ENCODE data around the gene CERK.

CERK gene

GRCh38 chr22:46664301-46664855, 73.7 kb downstream of the CERK start:
- H3K36me3 ChIP-seq (ENCODE audit: control insufficient read depth, insufficient read depth, low read length) = no peaks in the 10 kb centered on the region

GRCh38 chr22:46663436-46664100, 74.5 kb downstream of the CERK start:
- Histone ChIP-seq H3K9me3 (ENCODE audit: control insufficient read depth, low read length) (no peaks in the 10 kb centered on the region), H3K27me3 (ENCODE audit: control insufficient read depth, insufficient read depth, low read length, poor library complexity, severe bottlenecking) (no peaks in the 10 kb centered on the region), H3K4me1 (ENCODE audit: control insufficient read depth, insufficient read depth, low read length) (no peaks in the 10 kb centered on the region), H3K4me3 (ENCODE audit: insufficient read depth, low read depth, low read length) (no peak overlapping the region), H3K27ac (ENCODE audit: insufficient read depth, low read depth, low read length, poor library complexity, severe bottlenecking) (no peak overlapping the region), H3K36me3 (ENCODE audit: control insufficient read depth, insufficient read depth, low read length) (no peaks in the 10 kb centered on the region)
- WGBS, 2 experiments = 94% methylated on average over 28 of the region's 28 CpGs

More at GRCh38 chr22:46664301-46664855, 73.7 kb downstream of the CERK start:
- H3K4me1 ChIP-seq (ENCODE audit: control insufficient read depth, insufficient read depth, low read length) = no peaks in the 10 kb centered on the region
- no peak overlapping the region for H3K4me3 ChIP-seq (ENCODE audit: insufficient read depth, low read depth, low read length)
- H3K27ac ChIP-seq (ENCODE audit: insufficient read depth, low read depth, low read length, poor library complexity, severe bottlenecking) = no peak overlapping the region
- no peaks in the 10 kb centered on the region for H3K9me3 ChIP-seq (ENCODE audit: control insufficient read depth, low read length)
- WGBS, 2 experiments = 94 to 97% methylated on average over 13 of the region's 13 CpGs
- no peaks in the 10 kb centered on the region for H3K27me3 ChIP-seq (ENCODE audit: control insufficient read depth, insufficient read depth, low read length, poor library complexity, severe bottlenecking)

GRCh38 chr22:46663001-46663400, 75.1 kb downstream of the CERK start:
- Histone ChIP-seq H3K27ac (ENCODE audit: insufficient read depth, low read depth, low read length, poor library complexity, severe bottlenecking) (no peak overlapping the region), H3K36me3 (ENCODE audit: control insufficient read depth, insufficient read depth, low read length) (no peaks in the 10 kb centered on the region), H3K9me3 (ENCODE audit: control insufficient read depth, low read length) (no peaks in the 10 kb centered on the region), H3K4me3 (ENCODE audit: insufficient read depth, low read depth, low read length) (no peak overlapping the region), H3K4me1 (ENCODE audit: control insufficient read depth, insufficient read depth, low read length) (no peaks in the 10 kb centered on the region), H3K27me3 (ENCODE audit: control insufficient read depth, insufficient read depth, low read length, poor library complexity, severe bottlenecking) (no peaks in the 10 kb centered on the region)
- 89 to 91% methylated on average over 26 of the region's 26 CpGs for WGBS, 2 experiments

GRCh38 chr22:46662226-46662625, 75.8 kb downstream of the CERK start:
- Histone ChIP-seq H3K4me3 (ENCODE audit: insufficient read depth, low read depth, low read length) (no peak overlapping the region), H3K9me3 (ENCODE audit: control insufficient read depth, low read length) (no peaks in the 10 kb centered on the region), H3K36me3 (ENCODE audit: control insufficient read depth, insufficient read depth, low read length) (no peaks in the 10 kb centered on the region), H3K4me1 (ENCODE audit: control insufficient read depth, insufficient read depth, low read length) (no peaks in the 10 kb centered on the region), H3K27me3 (ENCODE audit: control insufficient read depth, insufficient read depth, low read length, poor library complexity, severe bottlenecking) (no peaks in the 10 kb centered on the region), H3K27ac (ENCODE audit: insufficient read depth, low read depth, low read length, poor library complexity, severe bottlenecking) (no peak overlapping the region)
- WGBS, 2 experiments = 92 to 93% methylated on average over 15 of the region's 15 CpGs

GRCh38 chr22:46661221-46661851, 76.7 kb downstream of the CERK start:
- H3K27me3 ChIP-seq (ENCODE audit: control insufficient read depth, insufficient read depth, low read length, poor library complexity, severe bottlenecking) = no peaks in the 10 kb centered on the region
- H3K9me3 ChIP-seq (ENCODE audit: control insufficient read depth, low read length) = no peaks in the 10 kb centered on the region
- H3K36me3 ChIP-seq (ENCODE audit: control insufficient read depth, insufficient read depth, low read length) = no peaks in the 10 kb centered on the region
- no peaks in the 10 kb centered on the region for H3K4me1 ChIP-seq (ENCODE audit: control insufficient read depth, insufficient read depth, low read length)
- 88 to 91% methylated on average over 22 of the region's 22 CpGs for WGBS, 2 experiments
- H3K27ac ChIP-seq (ENCODE audit: insufficient read depth, low read depth, low read length, poor library complexity, severe bottlenecking) = no peak overlapping the region
- H3K4me3 ChIP-seq (ENCODE audit: insufficient read depth, low read depth, low read length) = no peak overlapping the region

- Histone ChIP-seq H3K27me3 (ENCODE audit: control insufficient read depth, insufficient read depth, low read length, poor library complexity, severe bottlenecking) (no peaks in the 10 kb centered on the region), H3K4me3 (ENCODE audit: insufficient read depth, low read depth, low read length) (no peak overlapping the region), H3K9me3 (ENCODE audit: control insufficient read depth, low read length) (no peaks in the 10 kb centered on the region), H3K4me1 (ENCODE audit: control insufficient read depth, insufficient read depth, low read length) (no peaks in the 10 kb centered on the region), H3K36me3 (ENCODE audit: control insufficient read depth, insufficient read depth, low read length) (no peaks in the 10 kb centered on the region), H3K27ac (ENCODE audit: insufficient read depth, low read depth, low read length, poor library complexity, severe bottlenecking) (no peak overlapping the region)
- WGBS, 2 experiments = 79 to 82% methylated on average over 11 of the region's 11 CpGs
These were observed 77.3 kb downstream of the CERK start for GRCh38 chr22:46660604-46661201.

GRCh38 chr22:46659791-46660186, 78.3 kb downstream of the CERK start:
- 91 to 93% methylated on average over 12 of the region's 12 CpGs for WGBS, 2 experiments
- H3K36me3 ChIP-seq (ENCODE audit: control insufficient read depth, insufficient read depth, low read length) = no peaks in the 10 kb centered on the region
- no peaks in the 10 kb centered on the region for H3K27me3 ChIP-seq (ENCODE audit: control insufficient read depth, insufficient read depth, low read length, poor library complexity, severe bottlenecking)

GRCh38 chr22:46659059-46659790, 78.8 kb downstream of the CERK start:
- Histone ChIP-seq H3K9me3 (ENCODE audit: control insufficient read depth, low read length) (no peaks in the 10 kb centered on the region), H3K36me3 (ENCODE audit: control insufficient read depth, insufficient read depth, low read length) (no peaks in the 10 kb centered on the region), H3K4me3 (ENCODE audit: insufficient read depth, low read depth, low read length) (no peak overlapping the region), H3K27ac (ENCODE audit: insufficient read depth, low read depth, low read length, poor library complexity, severe bottlenecking) (no peak overlapping the region), H3K4me1 (ENCODE audit: control insufficient read depth, insufficient read depth, low read length) (no peaks in the 10 kb centered on the region), H3K27me3 (ENCODE audit: control insufficient read depth, insufficient read depth, low read length, poor library complexity, severe bottlenecking) (no peaks in the 10 kb centered on the region)
- WGBS, 2 experiments = 95 to 98% methylated on average over 13 to 14 of the region's 14 CpGs

More at GRCh38 chr22:46659791-46660186, 78.3 kb downstream of the CERK start:
- Histone ChIP-seq H3K4me3 (ENCODE audit: insufficient read depth, low read depth, low read length) (no peak overlapping the region), H3K27ac (ENCODE audit: insufficient read depth, low read depth, low read length, poor library complexity, severe bottlenecking) (no peak overlapping the region), H3K4me1 (ENCODE audit: control insufficient read depth, insufficient read depth, low read length) (no peaks in the 10 kb centered on the region), H3K9me3 (ENCODE audit: control insufficient read depth, low read length) (no peaks in the 10 kb centered on the region)

- Histone ChIP-seq H3K4me3 (ENCODE audit: insufficient read depth, low read depth, low read length) (no peak overlapping the region), H3K36me3 (ENCODE audit: control insufficient read depth, insufficient read depth, low read length) (no peaks in the 10 kb centered on the region), H3K9me3 (ENCODE audit: control insufficient read depth, low read length) (no peaks in the 10 kb centered on the region), H3K27ac (ENCODE audit: insufficient read depth, low read depth, low read length, poor library complexity, severe bottlenecking) (no peak overlapping the region), H3K27me3 (ENCODE audit: control insufficient read depth, insufficient read depth, low read length, poor library complexity, severe bottlenecking) (no peaks in the 10 kb centered on the region), H3K4me1 (ENCODE audit: control insufficient read depth, insufficient read depth, low read length) (peaks cover under 1% of the 10 kb centered on the region)
- 96% methylated on average over 35 to 37 of the region's 37 CpGs for WGBS, 2 experiments
These were observed 79.8 kb downstream of the CERK start for GRCh38 chr22:46657996-46658947.
